HG03520 (cell line): Measurements from ENCODE around the gene ADGRB3.
"Not testable (repeated sequence)": the region's sequence is repeated elsewhere in the genome, so short reads cannot be mapped to it uniquely, and the experiment has no call there.

ENCODE experiments used
- ATAC-seq: cut with Tn5 transposase; IDR thresholded peaks from one replicate; pipeline ENCODE4 v1.9.1; 2021; ENCODE audit warnings: mild to moderate bottlenecking, moderate library complexity; ENCODE audit not compliant: unreplicated experiment

Gene ADGRB3

GRCh38 chr6:68912805-68913204 lies 277.7 kb downstream of the ADGRB3 start:
- ATAC-seq, result not testable (repeated sequence)

GRCh38 chr6:68915586-68915985 lies 280.5 kb downstream of the ADGRB3 start:
- ATAC-seq, result no peak

GRCh38 chr6:68919537-68919936 lies 284.5 kb downstream of the ADGRB3 start:
- no peak for ATAC-seq

DNA sequence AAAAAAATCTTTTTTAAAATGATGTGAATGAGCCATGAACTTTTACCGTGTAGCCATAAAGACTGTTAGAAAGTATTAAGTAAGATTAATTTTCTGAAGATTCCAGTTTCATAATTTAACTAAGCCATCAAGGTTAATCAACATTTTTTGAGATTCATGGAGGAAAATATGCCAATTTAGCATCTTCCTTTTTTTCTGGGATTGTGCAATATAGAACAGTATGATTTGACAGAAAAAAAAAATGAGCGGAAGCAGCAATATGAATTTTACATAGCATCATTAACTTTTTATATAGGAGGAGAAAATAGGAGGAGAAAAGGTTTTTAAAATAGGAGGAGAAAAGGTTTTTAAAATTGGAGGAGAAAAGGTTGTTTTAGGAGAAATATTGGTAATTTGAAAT lies 306.3 kb downstream of the ADGRB3 start:
- ATAC-seq, result no peak

DNA sequence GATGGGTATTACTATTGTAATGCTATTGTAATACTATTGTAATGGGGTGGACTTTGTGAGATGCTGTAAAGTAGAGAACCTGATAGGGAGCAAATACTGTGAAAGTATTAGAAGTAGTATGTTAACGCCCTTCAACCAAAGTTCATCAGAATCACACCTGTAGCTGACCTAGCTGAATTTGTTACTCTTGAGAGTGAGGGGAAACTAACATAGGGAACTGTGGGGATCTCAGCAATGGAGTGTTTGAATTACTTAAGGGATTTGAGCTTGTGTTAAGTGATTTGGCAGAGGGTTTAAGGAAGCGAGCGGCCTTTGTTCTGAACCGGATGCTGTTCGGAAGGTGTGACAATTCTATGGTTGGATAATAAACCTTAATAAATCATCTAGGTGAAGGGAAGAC lies 312.6 kb downstream of the ADGRB3 start:
- no peak for ATAC-seq

- no peak for ATAC-seq
Observed at GRCh38 chr6:68951270-68951669, 316.2 kb downstream of the ADGRB3 start.

DNA sequence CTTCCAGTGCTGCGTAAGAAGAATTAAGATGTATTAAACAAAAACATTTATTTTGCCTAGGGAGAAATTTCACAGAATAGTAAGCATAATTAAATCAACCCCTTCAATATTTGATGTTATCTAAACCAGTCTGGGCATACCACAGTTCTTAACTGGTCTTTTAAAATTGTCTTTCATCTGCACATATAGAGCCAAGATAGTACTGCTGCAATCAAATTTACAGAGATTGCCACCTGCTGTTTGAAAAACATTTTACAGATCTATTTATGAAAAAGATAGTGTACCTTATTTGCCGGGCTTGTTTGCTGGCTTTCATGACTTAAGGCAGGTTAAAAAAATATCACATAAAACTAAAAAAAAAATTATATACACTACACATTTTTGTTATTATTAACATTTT lies 323.2 kb downstream of the ADGRB3 start:
- no peak for ATAC-seq

- peak; percentile 83 for ATAC-seq
Observed at GRCh38 chr6:68967549-68968300, 332.6 kb downstream of the ADGRB3 start.

DNA sequence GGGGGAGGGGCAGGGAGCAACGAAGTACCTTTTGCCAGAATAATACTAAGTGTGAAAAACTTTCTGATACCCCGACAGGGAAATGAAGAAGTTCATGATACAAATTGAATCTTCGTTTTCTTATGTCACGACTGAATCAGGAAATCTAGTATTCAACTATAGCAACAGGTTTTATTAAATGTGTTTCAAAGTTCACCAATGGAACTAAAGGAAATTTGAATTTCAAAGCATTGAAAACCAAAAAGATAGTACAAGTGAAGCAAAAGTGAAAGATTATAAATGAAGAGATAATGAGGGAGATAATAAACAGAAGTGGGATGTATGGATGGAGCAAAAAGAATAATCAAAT lies 333.2 kb downstream of the ADGRB3 start:
- no peak for ATAC-seq

DNA sequence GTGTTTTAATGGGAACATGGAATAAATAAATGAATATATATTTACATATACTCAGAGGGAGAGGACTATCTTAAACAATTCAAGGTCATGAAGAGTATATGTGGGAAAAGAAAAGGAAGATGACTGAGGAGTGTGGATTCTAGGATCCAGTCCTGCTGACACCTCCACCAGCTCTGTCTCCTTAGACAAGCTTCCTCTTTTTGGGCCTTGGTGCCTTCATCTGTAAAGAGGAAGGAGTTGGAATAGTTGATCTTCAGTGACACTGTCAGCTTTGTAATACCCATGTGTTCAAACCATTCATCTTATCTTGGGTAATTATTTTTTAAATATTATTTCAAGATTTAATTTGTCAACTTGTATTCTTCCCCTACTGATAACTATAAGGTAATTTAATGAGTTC lies 338.0 kb downstream of the ADGRB3 start:
- no peak for ATAC-seq

DNA sequence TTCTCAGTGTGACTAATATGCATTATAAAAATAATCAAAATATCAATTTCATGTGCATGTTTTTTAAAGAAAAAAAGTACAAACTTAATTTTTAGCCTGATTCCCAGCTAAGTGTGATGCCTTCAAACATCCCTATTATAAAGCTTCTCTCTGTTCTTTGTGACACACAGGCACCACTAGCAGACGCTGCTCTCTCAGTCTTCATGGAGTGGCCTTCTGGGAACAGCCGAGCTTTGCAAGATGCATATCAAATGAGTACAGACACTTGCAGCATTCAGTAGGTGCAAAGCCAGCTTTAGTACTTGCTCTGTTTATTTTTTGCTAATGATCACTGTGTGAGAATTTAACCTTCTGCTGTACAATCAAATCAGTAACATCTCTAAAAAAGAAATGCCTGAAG lies 340.0 kb downstream of the ADGRB3 start:
- ATAC-seq, result no peak

- ATAC-seq, result no peak
Observed at GRCh38 chr6:68975816-68976215, 340.7 kb downstream of the ADGRB3 start.

DNA sequence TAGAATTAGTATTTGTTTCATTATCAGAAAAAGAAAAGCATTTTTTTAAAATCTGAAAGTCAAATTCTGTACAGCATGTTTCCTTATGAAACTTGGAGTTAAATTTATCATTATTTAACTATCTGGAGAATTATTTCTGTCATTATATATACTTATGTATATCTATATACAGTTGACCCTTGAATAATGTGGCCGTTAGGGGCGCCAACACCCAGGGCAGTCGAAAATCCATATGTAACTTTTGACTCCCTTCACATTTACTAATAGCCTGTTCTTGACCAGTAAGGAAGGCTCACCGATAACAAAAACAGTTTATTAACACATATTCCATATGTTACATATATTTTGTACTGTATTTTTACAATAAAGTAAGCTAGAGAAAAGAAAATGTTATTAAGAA lies 341.2 kb downstream of the ADGRB3 start:
- ATAC-seq, result no peak

DNA sequence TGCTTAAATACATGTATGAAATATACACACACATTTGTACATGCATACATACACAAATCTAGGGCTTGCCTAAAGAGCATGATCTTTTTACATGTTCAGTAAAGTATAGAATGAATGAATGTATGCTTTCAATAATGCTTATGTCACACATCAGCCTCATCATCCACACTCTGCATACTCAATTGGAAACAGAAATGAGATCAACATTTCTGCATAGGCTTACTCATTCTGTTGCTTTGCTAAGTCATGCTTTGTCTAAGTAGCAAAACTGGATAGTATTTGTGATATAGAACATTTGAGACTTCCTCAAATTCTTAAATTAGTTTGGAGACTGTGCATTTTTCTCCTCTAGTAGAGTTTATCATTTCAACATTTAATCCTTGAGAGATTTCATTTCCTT lies 343.3 kb downstream of the ADGRB3 start:
- ATAC-seq, result no peak

DNA sequence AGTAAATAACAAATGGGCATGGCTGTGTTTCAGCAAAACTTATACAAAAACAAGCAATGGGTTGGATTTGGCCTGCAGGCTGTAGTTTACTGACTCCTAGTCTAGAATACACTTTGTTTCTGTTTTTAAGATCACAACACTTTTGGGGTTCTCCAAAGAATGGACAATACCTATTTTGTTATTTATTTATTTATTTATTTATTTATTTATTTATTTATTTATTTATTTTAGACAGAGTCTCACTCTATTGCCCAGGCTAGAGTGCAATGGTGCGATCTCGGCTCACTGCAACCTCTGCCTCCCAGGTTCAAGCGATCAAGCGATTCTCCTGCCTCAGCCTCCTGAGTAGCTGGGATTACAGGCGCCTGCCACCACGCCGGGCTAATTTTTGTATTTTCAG lies 346.6 kb downstream of the ADGRB3 start:
- ATAC-seq, result not testable (repeated sequence)

DNA sequence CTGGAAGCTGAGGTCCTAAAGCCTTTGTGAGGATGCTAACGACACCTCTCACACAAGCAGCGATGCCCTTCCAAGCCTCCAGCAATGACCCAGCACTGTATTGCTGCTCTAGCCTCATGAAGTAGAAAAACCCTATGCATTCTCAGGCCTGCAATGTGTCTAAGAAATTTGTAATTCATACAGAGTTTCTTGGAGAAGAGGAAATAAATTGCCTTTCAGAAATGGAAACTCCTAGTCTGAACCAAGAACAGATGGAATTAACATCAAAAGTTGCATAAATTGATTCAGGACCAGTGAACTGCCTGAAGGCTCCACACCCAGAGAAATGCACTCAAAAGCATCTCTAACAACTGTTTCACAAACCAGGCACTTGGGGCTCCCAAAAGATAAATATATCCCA lies 353.6 kb downstream of the ADGRB3 start:
- no peak for ATAC-seq

DNA sequence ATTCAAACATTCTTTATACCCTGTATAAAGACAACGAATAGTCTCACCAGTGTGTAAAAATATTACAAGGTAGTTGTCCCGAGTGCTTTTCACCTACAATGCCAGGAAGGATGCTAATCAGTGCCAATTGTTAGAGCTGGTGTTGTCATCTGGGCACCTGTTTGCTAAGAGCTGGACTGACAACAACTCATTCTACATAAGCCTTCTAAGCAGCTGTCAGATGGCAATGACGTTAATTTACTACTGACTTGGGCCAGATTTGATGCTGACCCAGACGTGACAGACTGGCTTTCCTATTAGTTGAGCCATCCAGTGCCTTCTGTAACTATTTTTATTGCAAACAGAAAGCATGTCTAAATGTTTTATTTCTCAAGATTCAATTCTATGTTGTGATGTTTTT lies 355.2 kb downstream of the ADGRB3 start:
- ATAC-seq, result no peak

- ATAC-seq, result no peak
Observed at GRCh38 chr6:68993911-68994310, 358.8 kb downstream of the ADGRB3 start.

- no peak for ATAC-seq
Observed at GRCh38 chr6:68994521-68994920, 359.4 kb downstream of the ADGRB3 start.

- no peak for ATAC-seq
Observed at GRCh38 chr6:69005199-69005598, 370.1 kb downstream of the ADGRB3 start.

GRCh38 chr6:69007781-69008180 lies 372.7 kb downstream of the ADGRB3 start:
- ATAC-seq, result no peak

GRCh38 chr6:69012211-69012610 lies 377.1 kb downstream of the ADGRB3 start:
- no peak for ATAC-seq

GRCh38 chr6:69012876-69013275 lies 377.8 kb downstream of the ADGRB3 start:
- ATAC-seq, result no peak
